ENCODE results near the gene PLEKHH2. TPM values are rescaled to one million over a fixed set of nuclear protein-coding genes. Genes with fewer than 3 reads are reported as not detected.

Gene PLEKHH2
- total and polyA plus RNA-seq, 11 donors, result 0.10 to 6.5 (median 1.2) TPM

- Histone ChIP-seq H3K4me1 (no peaks in the 10 kb centered on the region), H3K27ac (no peak overlapping the region), H3K9me3 (no peaks in the 10 kb centered on the region), H3K4me3 (no peak overlapping the region), H3K27me3 (no peaks in the 10 kb centered on the region), H3K36me3 (no peaks in the 10 kb centered on the region)
- no peak for DNase-seq
- ATAC-seq, result no peak
- intact Hi-C loops (cut with DNase I), result loop anchor here in 4 of 10 donors (5.0 to 10.0 kb wide), 3 partner anchors 779 to 1241 kb away; partner anchors contain the start of gene COX7A2L (in 1 of the 4)
- WGBS, 4 donors, result 86 to 92% (median 88%) methylated on average over 5 of the region's 5 CpGs
- no peak for TF ChIP-seq POLR2A (IDR thresholded peaks at IDR 0.05)
- TF ChIP-seq, protein P1, sequence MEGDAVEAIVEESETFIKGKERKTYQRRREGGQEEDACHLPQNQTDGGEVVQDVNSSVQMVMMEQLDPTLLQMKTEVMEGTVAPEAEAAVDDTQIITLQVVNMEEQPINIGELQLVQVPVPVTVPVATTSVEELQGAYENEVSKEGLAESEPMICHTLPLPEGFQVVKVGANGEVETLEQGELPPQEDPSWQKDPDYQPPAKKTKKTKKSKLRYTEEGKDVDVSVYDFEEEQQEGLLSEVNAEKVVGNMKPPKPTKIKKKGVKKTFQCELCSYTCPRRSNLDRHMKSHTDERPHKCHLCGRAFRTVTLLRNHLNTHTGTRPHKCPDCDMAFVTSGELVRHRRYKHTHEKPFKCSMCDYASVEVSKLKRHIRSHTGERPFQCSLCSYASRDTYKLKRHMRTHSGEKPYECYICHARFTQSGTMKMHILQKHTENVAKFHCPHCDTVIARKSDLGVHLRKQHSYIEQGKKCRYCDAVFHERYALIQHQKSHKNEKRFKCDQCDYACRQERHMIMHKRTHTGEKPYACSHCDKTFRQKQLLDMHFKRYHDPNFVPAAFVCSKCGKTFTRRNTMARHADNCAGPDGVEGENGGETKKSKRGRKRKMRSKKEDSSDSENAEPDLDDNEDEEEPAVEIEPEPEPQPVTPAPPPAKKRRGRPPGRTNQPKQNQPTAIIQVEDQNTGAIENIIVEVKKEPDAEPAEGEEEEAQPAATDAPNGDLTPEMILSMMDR (IDR thresholded peaks at IDR 0.05), result no peak
Measured at GRCh38 chr2:43605851-43606250, 31.2 kb upstream of the PLEKHH2 start.

- peak in 1 of 5 donors; percentile 25 for DNase-seq
Measured at GRCh38 chr2:43609290-43609918, 27.7 kb upstream of the PLEKHH2 start.

GRCh38 chr2:43610361-43610760 lies 26.7 kb upstream of the PLEKHH2 start:
- H3K4me3 ChIP-seq, result no peak overlapping the region
- no peak for DNase-seq
- H3K4me1 ChIP-seq, result peaks cover 0 to 2% (median 0%) of the 10 kb centered on the region in 12 donors
- no peaks in the 10 kb centered on the region for H3K9me3 ChIP-seq
- intact Hi-C loops (cut with DNase I), result loop anchor here in 3 of 10 donors (10.0 kb wide), 3 partner anchors 154 to 264 kb away; partner anchors contain the start of gene DYNC2LI1 (in 1 of the 3)
- TF ChIP-seq, protein P1 (IDR thresholded peaks at IDR 0.05), result no peak
- no peak for TF ChIP-seq POLR2A (IDR thresholded peaks at IDR 0.05)
- ATAC-seq, result no peak
- no peaks in the 10 kb centered on the region for H3K27me3 ChIP-seq
- no peak overlapping the region for H3K27ac ChIP-seq
- no peaks in the 10 kb centered on the region for H3K36me3 ChIP-seq
- 91 to 96% (median 93%) methylated on average over 4 of the region's 4 CpGs for WGBS, 4 donors

More at GRCh38 chr2:43609290-43609918, 27.7 kb upstream of the PLEKHH2 start:
- peaks cover 0 to 2% (median 0%) of the 10 kb centered on the region in 12 donors for H3K4me1 ChIP-seq
- TF ChIP-seq, protein P1 (IDR thresholded peaks at IDR 0.05), result peak; percentile 55 to 75 (median 65)
- TF ChIP-seq POLR2A (IDR thresholded peaks at IDR 0.05), result no peak
- WGBS, 4 donors, result 39 to 49% (median 48%) methylated on average over 6 of the region's 6 CpGs
- intact Hi-C loops (cut with DNase I), result loop anchor here in 4 of 10 donors (1.0 to 10.0 kb wide), 4 partner anchors 782 to 1245 kb away; partner anchors contain the start of gene COX7A2L (in 1 of the 4)
- H3K4me3 ChIP-seq, result no peak overlapping the region
- H3K27me3 ChIP-seq, result no peaks in the 10 kb centered on the region
- ATAC-seq, result peak in 3 of 4 donors; percentile 59 to 70 (median 62)
- no peaks in the 10 kb centered on the region for H3K36me3 ChIP-seq
- no peak overlapping the region for H3K27ac ChIP-seq
- no peaks in the 10 kb centered on the region for H3K9me3 ChIP-seq
